NCI-H524 (cell line): ENCODE measurements around the gene OGFR.

Experiments
- DNase-seq, 2 experiments: peaks; one replicate each; lab custom pipeline; 2025; lab: John Stamatoyannopoulos, UW

Gene OGFR

DNA sequence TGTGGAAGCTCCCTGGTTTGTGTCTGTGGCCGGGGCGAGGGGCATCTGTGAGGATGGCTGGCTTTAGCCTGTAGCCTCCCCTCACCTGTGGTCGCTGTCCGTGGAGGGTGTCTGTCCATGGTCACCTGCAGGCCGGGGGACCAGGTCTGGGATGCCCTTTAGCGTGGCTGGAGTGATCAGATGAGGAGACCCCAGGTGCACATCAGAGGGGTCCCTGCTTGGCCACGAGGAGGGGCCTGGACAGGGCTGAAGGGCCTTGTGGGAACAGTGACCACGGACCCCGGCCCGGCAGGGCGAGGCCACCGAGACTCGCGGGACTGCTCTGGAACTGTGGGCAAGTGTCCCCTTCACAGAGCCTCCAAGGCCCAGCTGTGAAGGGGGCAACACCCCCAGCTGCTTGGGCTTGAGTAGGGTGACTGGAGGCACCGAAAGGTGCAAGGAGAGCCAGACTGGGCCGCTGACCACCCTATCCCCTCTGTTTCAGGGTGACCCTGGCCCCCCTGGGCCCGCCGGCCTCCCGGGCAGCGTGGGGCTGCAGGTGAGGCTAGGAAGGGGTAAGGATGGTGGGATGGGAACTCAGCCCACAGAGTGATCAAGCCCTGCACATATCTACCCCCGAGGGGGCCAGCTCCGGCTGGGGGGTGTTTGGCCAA, 20.8 kb downstream of the OGFR start:
- no peak for DNase-seq

DNA sequence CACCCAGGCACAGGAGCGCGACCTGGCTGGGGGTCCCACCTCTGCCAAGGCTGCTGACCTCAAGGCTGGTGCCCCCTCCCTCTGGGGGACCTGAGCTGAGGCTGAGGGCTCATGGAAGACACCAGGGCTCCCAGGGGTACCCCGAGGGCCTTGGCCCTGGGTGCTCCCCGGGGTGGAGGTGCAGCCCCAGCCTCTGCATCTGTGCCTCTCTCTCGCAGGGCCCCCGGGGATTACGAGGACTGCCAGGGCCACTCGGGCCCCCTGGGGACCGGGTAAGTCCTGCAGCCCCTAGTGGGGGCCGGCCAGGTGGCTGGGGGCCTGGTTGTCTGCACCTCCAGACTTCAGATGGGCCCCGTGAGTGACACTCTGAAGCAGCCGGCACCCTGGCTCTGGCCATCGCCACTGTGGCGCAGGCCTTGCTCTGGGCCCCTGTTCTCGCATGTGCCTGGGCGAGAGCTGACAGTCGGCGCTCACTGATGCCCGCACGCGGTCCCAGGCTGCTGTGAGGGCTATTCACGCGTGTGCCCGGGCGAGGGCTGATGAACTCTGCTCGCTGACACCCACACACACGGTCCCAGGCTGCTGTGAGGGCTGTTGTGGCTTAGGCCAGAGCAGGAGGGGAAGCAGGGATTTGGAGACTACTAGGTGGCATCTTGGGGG, 21.5 kb downstream of the OGFR start:
- DNase-seq, result no peak

DNA sequence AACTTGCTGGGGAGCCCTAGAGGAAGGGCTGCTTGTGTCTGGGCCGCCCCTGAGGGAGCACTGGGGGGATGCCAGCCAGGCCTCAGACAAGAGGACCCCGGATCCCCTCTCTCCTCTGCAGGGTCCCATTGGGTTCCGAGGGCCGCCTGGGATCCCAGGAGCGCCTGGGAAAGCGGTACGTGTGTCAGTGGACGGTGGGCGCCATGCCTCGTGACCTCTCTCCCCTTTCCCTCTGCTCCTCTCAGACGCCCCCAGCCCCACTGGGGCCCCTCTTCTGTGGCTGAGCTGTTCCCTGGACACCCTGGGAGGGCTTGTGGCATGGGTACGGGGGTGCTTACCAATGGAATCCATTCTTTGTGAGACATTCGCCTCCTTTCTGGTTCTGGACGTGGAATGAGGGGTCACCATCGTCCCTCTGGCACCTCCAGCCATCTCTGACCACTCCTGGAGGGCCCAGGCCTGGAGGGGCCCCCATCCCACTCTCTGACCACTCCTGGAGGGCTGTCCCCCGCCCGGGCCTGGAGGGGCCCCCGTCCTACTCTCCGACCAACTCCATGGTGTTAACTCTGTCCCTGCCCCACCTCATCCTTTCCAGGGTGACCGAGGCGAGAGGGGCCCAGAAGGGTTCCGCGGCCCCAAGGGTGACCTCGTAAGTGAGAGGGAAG, 22.1 kb downstream of the OGFR start:
- DNase-seq, result no peak

DNA sequence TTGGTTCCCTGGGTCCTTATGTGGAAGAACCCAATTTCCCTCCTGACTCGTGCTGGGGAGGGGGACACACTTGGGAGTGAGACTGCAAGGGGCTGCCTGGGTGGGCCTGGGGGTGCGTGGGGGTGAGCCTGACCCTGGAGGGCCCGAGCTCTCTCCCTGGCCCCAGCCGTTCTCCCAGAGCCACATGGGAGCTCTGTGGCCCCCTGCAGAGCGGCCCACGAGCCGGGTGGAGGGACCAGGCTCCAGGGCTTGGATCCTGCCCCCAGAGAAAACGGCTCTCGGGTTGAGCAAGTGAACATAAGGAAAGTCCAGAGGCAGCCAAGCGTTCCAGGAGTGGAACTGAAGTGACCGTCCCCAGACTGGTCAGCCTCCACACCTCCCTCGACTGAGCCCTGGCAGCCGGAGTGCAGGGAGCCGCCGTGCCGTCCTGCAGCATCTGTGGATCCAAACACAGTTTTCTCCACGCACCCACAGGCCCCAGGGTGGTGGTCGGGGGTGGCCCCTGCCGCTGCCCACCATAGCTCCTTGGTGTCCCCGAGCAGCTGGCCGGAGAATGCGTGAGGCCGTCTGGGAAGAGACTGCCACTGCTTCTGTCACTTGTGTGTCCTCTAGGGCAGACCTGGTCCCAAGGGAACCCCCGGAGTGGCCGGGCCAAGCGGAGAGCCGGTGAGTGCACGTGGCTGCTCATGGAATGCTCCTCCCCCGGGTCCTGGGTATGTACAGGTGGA, 22.8 kb downstream of the OGFR start:
- no peak for DNase-seq

DNA sequence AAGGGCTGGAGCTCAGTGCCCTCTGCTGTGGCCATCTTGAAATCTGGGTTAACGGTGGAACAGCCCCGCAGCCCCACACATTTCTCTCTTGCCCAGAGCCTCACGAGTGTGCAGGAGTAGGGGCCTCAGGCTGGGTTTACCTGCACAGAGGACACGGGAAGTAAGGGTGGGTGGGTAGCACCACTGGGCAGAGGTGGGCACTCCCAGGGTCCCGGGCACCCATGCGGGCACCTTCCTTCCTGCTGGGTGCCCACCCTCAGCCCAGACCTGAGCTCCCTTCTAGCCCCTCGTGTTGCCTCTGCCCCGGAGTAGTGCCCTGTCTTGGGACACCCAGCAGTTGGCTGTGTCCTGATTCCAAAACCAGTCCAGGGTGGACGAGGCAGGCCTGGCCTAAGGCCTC, 23.4 kb downstream of the OGFR start:
- DNase-seq, result no peak

- no peak for DNase-seq
Measured at GRCh38 chr20:62828511-62829230, 24.0 kb downstream of the OGFR start.

DNA sequence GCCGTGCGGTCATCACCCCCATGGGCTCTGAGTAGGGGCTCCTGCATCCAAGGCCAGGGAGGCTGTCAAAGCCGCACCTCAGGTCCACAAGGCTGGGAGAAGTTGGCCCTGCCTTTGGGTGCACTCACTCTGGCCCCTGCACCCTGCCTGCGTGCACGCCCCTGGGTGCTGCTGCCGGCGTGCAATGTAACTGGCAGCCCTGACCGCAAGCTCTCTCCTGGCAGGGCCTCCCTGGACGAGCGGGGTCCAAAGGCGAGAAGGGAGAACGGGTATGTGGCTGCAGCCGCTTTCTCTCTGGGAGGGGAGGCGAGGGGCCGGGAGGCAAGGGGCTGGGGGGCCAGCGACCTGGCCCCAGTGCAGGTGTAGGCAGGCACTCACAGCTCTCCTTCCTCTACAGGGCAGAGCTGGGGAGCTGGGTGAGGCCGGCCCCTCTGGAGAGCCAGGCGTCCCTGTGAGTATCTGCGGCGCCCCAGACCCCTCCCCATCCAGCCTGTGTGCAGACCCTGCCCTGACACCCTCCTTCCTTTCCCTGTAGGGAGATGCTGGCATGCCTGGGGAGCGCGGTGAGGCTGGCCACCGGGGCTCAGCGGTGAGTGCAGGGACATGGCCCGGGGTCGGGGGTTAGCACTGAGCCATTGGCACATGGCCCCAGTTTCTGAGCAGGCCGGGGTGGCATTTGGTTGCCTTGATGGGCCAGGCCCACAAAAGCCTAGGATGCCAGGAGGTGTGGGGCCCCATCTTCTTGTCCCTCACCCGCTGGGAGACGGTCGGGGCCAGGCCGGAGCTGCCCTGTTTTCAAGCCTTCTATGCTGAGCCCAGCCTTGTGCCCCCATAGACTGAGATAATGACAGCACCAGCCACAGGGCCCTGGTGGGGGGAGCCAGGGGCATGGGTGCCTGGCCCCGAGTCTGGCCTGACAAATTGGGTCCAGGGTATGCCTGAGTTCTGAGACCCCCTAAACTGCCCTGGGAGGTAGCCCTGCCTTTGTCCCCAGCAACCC, 24.9 kb downstream of the OGFR start:
- no peak for DNase-seq

GRCh38 chr20:62830251-62830650, 25.6 kb downstream of the OGFR start:
- no peak for DNase-seq

DNA sequence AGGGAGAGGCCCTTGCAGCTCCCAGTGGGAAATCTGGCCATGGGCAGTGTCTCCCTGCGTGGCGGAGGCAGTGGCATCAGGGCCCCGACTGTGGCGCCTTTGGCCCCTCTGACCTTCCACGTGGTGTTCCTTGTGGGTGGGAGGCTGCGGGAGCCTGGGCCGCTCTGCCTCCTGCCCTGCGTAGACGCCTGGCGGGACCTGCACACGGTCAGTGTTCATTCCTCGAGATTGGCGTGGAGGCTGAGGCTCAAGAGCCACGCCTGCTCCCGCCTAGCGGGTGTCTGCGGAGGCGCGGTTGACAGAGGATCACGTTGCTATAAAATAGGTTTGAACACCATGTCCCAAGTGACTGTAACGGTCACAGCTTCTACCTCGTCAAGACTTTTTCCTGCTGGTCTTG, 26.2 kb downstream of the OGFR start:
- DNase-seq, result no peak

GRCh38 chr20:62831361-62831788, 26.7 kb downstream of the OGFR start:
- no peak for DNase-seq

DNA sequence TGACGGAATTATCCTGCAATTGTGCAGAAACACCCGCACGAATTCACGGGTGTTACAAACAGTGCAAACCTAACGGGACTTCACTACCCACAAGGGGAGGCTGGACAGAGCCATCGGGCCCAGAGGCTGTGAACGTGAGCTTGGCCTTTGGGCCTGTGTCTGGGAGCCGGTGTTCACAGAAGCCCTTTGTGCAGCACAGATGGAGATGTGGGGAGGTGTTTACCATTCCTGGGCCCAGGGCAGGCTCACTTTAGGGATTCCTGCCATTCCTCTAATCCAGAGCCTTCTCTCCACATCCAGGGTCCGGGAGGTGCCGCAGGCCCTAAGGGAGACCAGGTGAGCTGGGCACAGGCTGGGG, 27.2 kb downstream of the OGFR start:
- DNase-seq, result no peak

GRCh38 chr20:62832212-62832922, 27.7 kb downstream of the OGFR start:
- peak in 1 of 2 experiments; percentile 41 for DNase-seq

GRCh38 chr20:62832951-62833391, 28.3 kb downstream of the OGFR start:
- no peak for DNase-seq

- peak in 1 of 2 experiments; percentile 34 for DNase-seq
Measured at GRCh38 chr20:62834967-62835730, 30.5 kb downstream of the OGFR start.

- DNase-seq, result no peak
Measured at GRCh38 chr20:62835931-62836861, 31.6 kb downstream of the OGFR start.

DNA sequence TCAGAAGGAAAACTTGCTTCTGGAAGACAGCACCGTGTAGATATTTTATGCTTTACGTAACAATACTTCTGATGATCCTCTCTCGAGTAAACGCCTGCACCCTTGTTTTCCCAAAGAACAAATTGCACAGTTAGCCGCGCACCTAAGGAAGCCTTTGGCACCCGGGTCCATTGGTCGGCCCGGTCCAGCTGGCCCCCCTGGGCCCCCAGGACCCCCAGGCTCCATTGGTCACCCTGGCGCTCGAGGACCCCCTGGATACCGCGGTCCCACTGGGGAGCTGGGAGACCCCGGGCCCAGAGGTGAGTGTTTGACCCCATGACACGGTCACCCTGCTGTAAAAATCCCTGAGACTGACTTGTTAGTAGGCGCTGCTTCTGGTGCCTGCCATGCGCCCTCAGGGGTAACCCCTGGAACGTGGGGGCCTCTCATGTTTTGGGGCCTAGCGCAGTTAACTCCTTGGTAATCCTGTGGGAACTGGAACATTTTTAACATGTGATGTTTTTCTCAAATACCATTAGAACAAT, 32.4 kb downstream of the OGFR start:
- DNase-seq, result no peak

DNA sequence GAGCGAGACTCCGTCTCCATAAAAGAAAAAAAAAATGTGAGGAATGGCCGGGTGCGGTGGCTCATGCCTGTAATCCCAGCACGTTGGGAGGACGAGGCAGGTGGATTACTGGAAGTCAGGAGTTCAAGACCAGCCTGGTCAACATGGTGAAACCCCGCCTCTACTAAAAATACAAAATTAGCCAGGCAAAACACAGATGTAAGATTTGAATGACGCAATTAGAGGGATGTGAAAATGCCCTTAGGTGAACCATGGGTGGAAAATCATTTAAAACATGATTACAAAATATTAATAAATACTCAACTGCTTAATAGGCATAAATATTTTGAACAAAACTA, 33.1 kb downstream of the OGFR start:
- no peak for DNase-seq
